Measurements from ENCODE around the gene OSBPL8. TPM values are rescaled to one million over a fixed set of nuclear protein-coding genes. Genes with fewer than 3 reads are reported as not detected.

Gene OSBPL8
- total and polyA plus RNA-seq, 2 of the 8 experiments (the other 6 are each of a cell fraction or from before 2014, with no cell fraction given) = 10.9 to 81.1 TPM

- no peak overlapping the region for H2BK120ac ChIP-seq (replicated peaks; ENCODE audit: low read depth, low read length)
- peaks cover 4 to 83% of the 10 kb centered on the region in 2 experiments; a peak in 3 of 4 replicates for H3K79me2 ChIP-seq (ENCODE audit: control insufficient read depth in 1 of 2, insufficient read depth in 2 of 2, low read length in 2 of 2)
- TF ChIP-seq TAF1 (IDR thresholded peaks at IDR 0.05; ENCODE audit: low read depth, low read length) (no peak), NANOG (IDR thresholded peaks at IDR 0.05; ENCODE audit: insufficient read depth, low read depth, low read length, poor library complexity, severe bottlenecking) (no peak), JUND (IDR thresholded peaks at IDR 0.05; ENCODE audit: low read length) (no peak), EP300 (IDR thresholded peaks at IDR 0.05; ENCODE audit: borderline replicate concordance in 1 of 2, low read depth in 2 of 2, low read length in 2 of 2) (no peak), CTBP2 (IDR thresholded peaks at IDR 0.05; ENCODE audit: borderline replicate concordance, insufficient read depth, insufficient read length, low read length) (no peak), POLR2A (IDR thresholded peaks at IDR 0.05; ENCODE audit: control extremely low read depth in 1 of 2, low read depth in 2 of 2, low read length in 2 of 2) (no peak), CHD1 (IDR thresholded peaks at IDR 0.05; ENCODE audit: low read depth, low read length) (no peak), CTCF (IDR thresholded peaks at IDR 0.05; ENCODE audit: control extremely low read depth in 1 of 3, insufficient read depth in 1 of 3, low read depth in 1 of 3, low read length in 3 of 3) (no peak), RBBP5 (IDR thresholded peaks at IDR 0.05; ENCODE audit: borderline replicate concordance, low read depth, low read length) (no peak), NRF1 (IDR thresholded peaks at IDR 0.05; ENCODE audit: low read depth, low read length) (no peak), SP4 (IDR thresholded peaks at IDR 0.05; ENCODE audit: low read length) (no peak)
- H3K27me3 ChIP-seq (replicated peaks in 1 of 4; ENCODE audit: control insufficient read depth in 3 of 4, extremely low read depth in 1 of 4, insufficient read depth in 3 of 4, low read length in 3 of 4) = no peaks in the 10 kb centered on the region
- H2AFZ ChIP-seq (ENCODE audit: low read length) = no peak overlapping the region
- H2BK5ac ChIP-seq (ENCODE audit: low read depth, low read length) = no peak overlapping the region
- H2BK12ac ChIP-seq (ENCODE audit: low read depth, low read length) = no peak overlapping the region
- H3K18ac ChIP-seq (ENCODE audit: extremely low read depth, low read length) = no peak overlapping the region
- no peak overlapping the region for H3K27ac ChIP-seq (ENCODE audit: low read depth, low read length)
- no peak overlapping the region for H3K9ac ChIP-seq (replicated peaks in 1 of 4; ENCODE audit: extremely low read depth in 1 of 4, low read depth in 3 of 4, low read length in 3 of 4)
- H3K23me2 ChIP-seq (ENCODE audit: low read depth, low read length) = no peaks in the 10 kb centered on the region; the same call in 1 of the 2 replicates
- no peak overlapping the region for H3K56ac ChIP-seq (replicated peaks; ENCODE audit: insufficient read length, low read depth, low read length)
- no peak overlapping the region for H2AK5ac ChIP-seq (ENCODE audit: low read depth, low read length)
- 88% methylated on average over 2 of the region's 2 CpGs; no CpG with 5 or more reads in 1 of the 2 experiments for WGBS, 2 experiments (ENCODE audit: extremely low coverage in 1 of 2, insufficient coverage in 1 of 2, insufficient read length in 1 of 2, insufficient replicate concordance in 2 of 2, low coverage in 1 of 2, low lambda C conversion rate in 2 of 2, missing lambda C conversion rate in 1 of 2)
- no peak overlapping the region for H3K4me2 ChIP-seq (ENCODE audit: insufficient read depth in 1 of 2, low read depth in 2 of 2, low read length in 2 of 2)
- no peaks in the 10 kb centered on the region for H3K9me3 ChIP-seq (ENCODE audit: insufficient read depth in 2 of 2, low read depth in 1 of 2, low read length in 1 of 2)
- H3K23ac ChIP-seq (ENCODE audit: insufficient read length) = no peak overlapping the region
- no peak overlapping the region for H2BK20ac ChIP-seq (ENCODE audit: low read length)
- peaks cover 0 to 3% (median 0%) of the 10 kb centered on the region in 4 experiments; a peak in 2 of 7 replicates for H3K4me1 ChIP-seq (replicated peaks in 1 of 4; ENCODE audit: control insufficient read depth in 3 of 4, insufficient read depth in 4 of 4, low read length in 3 of 4)
- H4K5ac ChIP-seq (ENCODE audit: insufficient read length, low read depth, low read length) = no peak overlapping the region
- no peaks in the 10 kb centered on the region for H4K20me1 ChIP-seq (replicated peaks in 1 of 2; ENCODE audit: control insufficient read depth in 1 of 2, insufficient read depth in 2 of 2, low read length in 2 of 2)
- H3K4me3 ChIP-seq (ENCODE audit: extremely low read depth in 1 of 4, insufficient read depth in 2 of 4, low read depth in 3 of 4, low read length in 4 of 4) = no peak overlapping the region
- no peaks in the 10 kb centered on the region for H3K79me1 ChIP-seq (ENCODE audit: low read depth, low read length)
- POLR2A ChIA-PET (ENCODE audit: partially characterized antibody) = no interaction called here
- H3K36me3 ChIP-seq (ENCODE audit: control insufficient read depth in 2 of 4, insufficient read depth in 4 of 4, low read length in 3 of 4) = peaks cover 0 to 3% (median 0%) of the 10 kb centered on the region in 4 experiments; a peak in 1 of 8 replicates
- no peak overlapping the region for H2BK15ac ChIP-seq (ENCODE audit: low read length)
- H4K8ac ChIP-seq (ENCODE audit: extremely low read depth, insufficient read depth, low read length) = no peak overlapping the region
- no peak overlapping the region for H4K91ac ChIP-seq (replicated peaks; ENCODE audit: insufficient read length, low read length)
- no peak overlapping the region for H3K14ac ChIP-seq (ENCODE audit: insufficient read length)
- H3K4ac ChIP-seq (replicated peaks; ENCODE audit: insufficient read length, low read depth, low read length) = no peak overlapping the region
- DNase-seq (ENCODE audit: low read depth in 1 of 2, low spot score in 2 of 2) (no peak), FAIRE-seq (no peak)
- CTCF ChIA-PET (ENCODE audit: partially characterized antibody) = interaction anchor here (0.6 kb wide), 1 partner anchor 234 kb away, joined by 3 read pairs; no protein-coding TSS in a partner anchor
Observed at GRCh38 chr12:76537923-76538322, 21.6 kb downstream of the OSBPL8 start.

Measured in H1 (cell line).